Natural killer cell (primary cell): ENCODE measurements around the gene CCDC13. TPM values are rescaled to one million over a fixed set of nuclear protein-coding genes. Genes with fewer than 3 reads are reported as not detected.

Experiments used
- ATAC-seq, 3 donors: fragments of 150-1000 bp in 2 of 3; fragments of 200-7000 bp in 1 of 3; cut with Tn5 transposase; 1 replicate in 1 of 3; 2 replicates in 2 of 3; pipeline ENCODE4 v1.10.0; 2021; ENCODE audit warnings: mild to moderate bottlenecking in 2 of 3, moderate library complexity in 2 of 3
- DNase-seq, 2 donors: peaks; one replicate each; pipeline versions ENCODE4 v3.0.0 to v3.0.0-alpha.2; 2013 to 2021; ENCODE audit warnings: mixed read lengths in 1 of 2
- H3K27ac ChIP-seq: one replicate; pipeline ENCODE4 v1.5.1; 2013; ENCODE audit warnings: mild to moderate bottlenecking, low read length
- H3K27me3 ChIP-seq: one replicate; pipeline ENCODE4 v1.6.1; 2013; ENCODE audit warnings: low read length; ENCODE audit not compliant: control insufficient read depth, insufficient read depth
- H3K36me3 ChIP-seq: one replicate; pipeline ENCODE4 v1.6.1; 2013; ENCODE audit warnings: low read length; ENCODE audit not compliant: control insufficient read depth, insufficient read depth
- H3K4me1 ChIP-seq: one replicate; pipeline ENCODE4 v1.6.1; 2013; ENCODE audit warnings: low read length; ENCODE audit not compliant: control insufficient read depth, insufficient read depth
- H3K4me3 ChIP-seq: one replicate; pipeline ENCODE4 v1.5.1; 2013; ENCODE audit warnings: low read length
- H3K9me3 ChIP-seq: one replicate; pipeline ENCODE4 v1.6.1; 2013; ENCODE audit warnings: low read length; ENCODE audit not compliant: control insufficient read depth, insufficient read depth
- H3K27ac Mint-ChIP-seq, 2 donors: one replicate each; pipeline ENCODE4 v1.8.0; 2022; ENCODE audit warnings: mild to moderate bottlenecking in 2 of 2, mixed read lengths in 2 of 2, moderate library complexity in 1 of 2
- H3K27me3 Mint-ChIP-seq, 2 donors: one replicate each; pipeline ENCODE4 v1.8.0; 2022; ENCODE audit warnings: low read depth in 2 of 2, mixed read lengths in 2 of 2
- H3K36me3 Mint-ChIP-seq: one replicate; pipeline ENCODE4 v1.8.0; 2022; ENCODE audit warnings: mixed read lengths
- H3K4me1 Mint-ChIP-seq, 2 donors: one replicate each; pipeline ENCODE4 v1.8.0; 2022; ENCODE audit warnings: mixed read lengths in 2 of 2
- H3K4me3 Mint-ChIP-seq: one replicate; pipeline ENCODE4 v1.8.0; 2022; ENCODE audit warnings: mild to moderate bottlenecking, moderate library complexity, mixed read lengths
- H3K9me3 Mint-ChIP-seq, 2 donors: one replicate each; pipeline ENCODE4 v1.8.0; 2022; ENCODE audit warnings: mixed read lengths in 2 of 2
- CTCF ChIP-seq: fragments of 200-600 bp; IDR thresholded peaks from one replicate; pipeline ENCODE4 v1.8.0; 2022; ENCODE audit warnings: antibody characterized with exemption
- WGBS: methylation state at CpG from one replicate; pipeline ENCODE4 v1.1.7; 2013; ENCODE audit warnings: missing lambda C conversion rate; ENCODE audit not compliant: insufficient coverage; 5-methylcytosine and 5-hydroxymethylcytosine counted together
- intact Hi-C: fragments of 100-400 bp; cut with micrococcal nuclease; formaldehyde crosslinking; loops from one replicate; pipeline ENCODE4 v1.14.2; 2022
- total RNA-seq, 4 donors: library from RNA; stranded (reverse); fragments of 120-200 nt in 1 of 4; gene quantifications; one replicate each; pipeline versions ENCODE4 v1.2.3 to v1.2.4, GENCODE V29; 2013 to 2022

The CCDC13 gene
- total RNA-seq, 3 donors from 2014 or later (not counting 1 experiment from before 2014, with no cell fraction given), result 0.35 to 0.88 (median 0.47) TPM

GRCh38 chr3:42790714-42791229 is 17.7 kb upstream of the CCDC13 start:
- H3K27me3 ChIP-seq, result no peaks in the 10 kb centered on the region
- TF ChIP-seq CTCF, result no peak
- Mint-ChIP-seq H3K36me3 (peaks cover 9% of the 10 kb centered on the region), H3K27ac (no peak overlapping the region), H3K27me3 (no peaks in the 10 kb centered on the region), H3K4me1 (peaks cover 15 to 17% of the 10 kb centered on the region in 2 donors), H3K9me3 (no peaks in the 10 kb centered on the region), H3K4me3 (no peak overlapping the region)
- no peak overlapping the region for H3K27ac ChIP-seq
- H3K4me1 ChIP-seq, result no peaks in the 10 kb centered on the region
- intact Hi-C loops, result no loop called here
- H3K4me3 ChIP-seq, result no peak overlapping the region
- no peak for ATAC-seq
- peaks cover 29% of the 10 kb centered on the region for H3K36me3 ChIP-seq
- WGBS, result 74% methylated on average over 5 of the region's 6 CpGs
- DNase-seq, result no peak
- no peaks in the 10 kb centered on the region for H3K9me3 ChIP-seq

GRCh38 chr3:42786631-42787030 is 13.6 kb upstream of the CCDC13 start:
- 100% methylated on average over 2 of the region's 2 CpGs for WGBS
- no peak for ATAC-seq
- peaks cover 27% of the 10 kb centered on the region for H3K36me3 Mint-ChIP-seq

GRCh38 chr3:42786212-42786611 is 13.2 kb upstream of the CCDC13 start:
- Histone ChIP-seq H3K9me3 (no peaks in the 10 kb centered on the region), H3K4me1 (no peaks in the 10 kb centered on the region), H3K27me3 (no peaks in the 10 kb centered on the region), H3K36me3 (peaks cover 24% of the 10 kb centered on the region), H3K27ac (no peak overlapping the region), H3K4me3 (no peak overlapping the region)
- H3K27ac Mint-ChIP-seq, result no peak overlapping the region
- no peak for TF ChIP-seq CTCF
- intact Hi-C loops, result no loop called here
- no peak for ATAC-seq
- no peak overlapping the region for H3K4me3 Mint-ChIP-seq
- H3K36me3 Mint-ChIP-seq, result peaks cover 27% of the 10 kb centered on the region
- WGBS, result 100% methylated on average over 1 of the region's 1 CpG
- H3K4me1 Mint-ChIP-seq, result peaks cover 8 to 10% of the 10 kb centered on the region in 2 donors
- no peaks in the 10 kb centered on the region for H3K27me3 Mint-ChIP-seq
- H3K9me3 Mint-ChIP-seq, result no peaks in the 10 kb centered on the region
- DNase-seq, result no peak

More at GRCh38 chr3:42786631-42787030, 13.6 kb upstream of the CCDC13 start:
- no peaks in the 10 kb centered on the region for H3K4me1 ChIP-seq
- Mint-ChIP-seq H3K4me3 (no peak overlapping the region), H3K4me1 (peaks cover 8 to 10% of the 10 kb centered on the region in 2 donors), H3K27me3 (no peaks in the 10 kb centered on the region), H3K9me3 (no peaks in the 10 kb centered on the region), H3K27ac (no peak overlapping the region)
- no peak overlapping the region for H3K4me3 ChIP-seq
- H3K27ac ChIP-seq, result no peak overlapping the region
- intact Hi-C loops, result no loop called here
- H3K36me3 ChIP-seq, result peaks cover 24% of the 10 kb centered on the region
- no peaks in the 10 kb centered on the region for H3K9me3 ChIP-seq
- no peak for DNase-seq
- TF ChIP-seq CTCF, result no peak
- H3K27me3 ChIP-seq, result no peaks in the 10 kb centered on the region
